GM19468 (cell line): ENCODE data around the gene SERPINE2.
A peak's percentile ranks its signal among the peaks of the same experiment; 100 is the strongest.
"Not testable (repeated sequence)": the region's sequence is repeated elsewhere in the genome, so short reads cannot be mapped to it uniquely, and the experiment has no call there.

ENCODE experiments used
- ATAC-seq: cut with Tn5 transposase; IDR thresholded peaks from one replicate; pipeline ENCODE4 v1.9.1; 2021; ENCODE audit warnings: mild to moderate bottlenecking, moderate library complexity, moderate number of reproducible peaks; ENCODE audit not compliant: unreplicated experiment; ENCODE audit errors: extremely low read depth

The SERPINE2 gene

DNA sequence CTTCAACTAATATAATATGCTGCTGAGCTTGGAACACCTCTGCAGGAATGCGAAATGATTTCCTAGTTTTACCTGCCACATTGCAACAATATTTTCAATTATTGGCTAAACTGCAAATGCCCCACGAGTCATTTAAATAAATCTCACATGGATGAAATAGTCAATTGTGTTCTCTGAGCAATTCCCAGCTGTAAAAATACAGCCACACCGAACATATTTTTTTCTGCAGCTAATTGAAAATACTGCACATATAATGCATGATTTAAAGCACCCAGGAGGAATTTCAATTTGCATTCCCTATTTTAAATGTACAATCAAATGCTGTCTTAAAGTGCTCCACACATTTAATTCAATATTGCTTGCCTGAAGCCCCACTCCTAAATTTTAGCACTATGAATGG, 18.6 kb downstream of the SERPINE2 start:
- no peak for ATAC-seq

DNA sequence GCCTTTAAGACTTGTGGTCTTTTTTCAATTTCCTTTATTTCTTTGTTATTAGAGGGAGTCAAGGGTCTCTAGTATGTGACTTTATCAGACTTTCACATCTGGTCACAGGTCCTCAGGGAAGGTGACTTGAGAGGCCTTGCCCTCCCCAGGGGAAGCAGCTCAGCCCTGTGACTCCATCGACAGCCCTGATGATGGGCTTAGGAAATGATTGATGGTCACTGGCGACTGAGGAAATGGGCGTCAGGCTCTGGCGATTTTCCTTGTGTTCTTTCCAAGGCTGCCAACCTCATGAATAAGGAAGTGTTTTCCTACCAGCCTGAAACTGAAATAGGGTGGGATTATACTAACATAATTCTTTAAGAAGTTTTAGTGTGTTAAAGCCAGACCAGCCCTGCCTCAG, 21.1 kb downstream of the SERPINE2 start:
- no peak for ATAC-seq

DNA sequence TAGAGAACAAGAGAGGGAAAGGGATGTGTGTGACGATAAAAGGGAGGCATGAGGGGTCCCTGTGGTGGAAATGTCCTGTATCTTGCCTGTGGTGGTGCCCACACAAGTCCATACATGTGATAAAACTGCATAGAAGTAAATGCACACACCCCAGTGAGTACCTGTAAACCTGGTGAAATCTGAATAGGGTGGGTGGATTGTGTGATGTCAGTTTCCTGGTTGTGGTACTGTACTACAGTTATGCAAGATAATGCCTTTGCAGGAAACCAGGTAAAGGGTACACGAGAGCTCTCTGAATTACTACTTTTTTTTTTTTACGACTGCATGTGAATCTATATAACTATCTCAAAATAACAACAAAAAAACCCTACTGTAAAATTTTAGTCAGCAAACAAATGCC, 22.1 kb downstream of the SERPINE2 start:
- ATAC-seq = no peak

DNA sequence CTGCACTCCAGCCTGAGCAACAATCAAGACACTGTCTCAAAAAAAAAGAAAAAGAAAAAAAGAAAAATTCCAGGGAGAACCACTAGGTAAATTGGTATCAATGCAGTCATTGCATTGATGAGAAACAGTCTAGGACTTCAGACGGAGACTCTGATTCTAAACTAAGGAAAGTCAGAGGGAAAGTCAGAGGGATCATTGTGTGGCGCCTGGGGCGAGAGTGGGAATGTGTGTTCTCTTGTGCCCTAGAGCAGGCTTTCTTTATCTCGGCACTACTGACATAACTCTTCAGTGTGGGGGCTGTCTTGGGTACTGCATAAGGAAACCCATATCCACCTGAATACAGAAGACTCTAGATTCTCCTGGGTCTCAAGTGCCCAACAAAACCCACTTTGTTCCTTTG, 24.8 kb downstream of the SERPINE2 start:
- no peak for ATAC-seq

DNA sequence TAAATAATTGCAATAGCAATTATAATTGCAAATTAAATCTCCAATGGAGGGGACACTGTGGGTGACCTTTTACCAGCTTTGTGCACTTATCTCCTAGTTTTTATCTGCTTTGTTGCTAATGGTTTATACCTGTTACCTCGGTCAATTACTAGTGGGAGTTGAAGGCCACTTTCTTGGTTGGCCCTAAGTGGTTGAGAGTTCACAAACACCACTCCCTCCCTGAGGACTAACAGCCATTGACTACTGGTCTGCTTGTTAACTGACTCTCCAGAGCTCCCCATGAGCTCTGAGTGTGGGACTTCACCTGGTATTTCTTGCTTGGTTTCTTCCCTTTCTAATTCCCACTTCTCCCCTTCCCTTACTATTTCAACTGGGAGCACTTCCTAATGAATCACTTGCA, 27.2 kb downstream of the SERPINE2 start:
- ATAC-seq = no peak

DNA sequence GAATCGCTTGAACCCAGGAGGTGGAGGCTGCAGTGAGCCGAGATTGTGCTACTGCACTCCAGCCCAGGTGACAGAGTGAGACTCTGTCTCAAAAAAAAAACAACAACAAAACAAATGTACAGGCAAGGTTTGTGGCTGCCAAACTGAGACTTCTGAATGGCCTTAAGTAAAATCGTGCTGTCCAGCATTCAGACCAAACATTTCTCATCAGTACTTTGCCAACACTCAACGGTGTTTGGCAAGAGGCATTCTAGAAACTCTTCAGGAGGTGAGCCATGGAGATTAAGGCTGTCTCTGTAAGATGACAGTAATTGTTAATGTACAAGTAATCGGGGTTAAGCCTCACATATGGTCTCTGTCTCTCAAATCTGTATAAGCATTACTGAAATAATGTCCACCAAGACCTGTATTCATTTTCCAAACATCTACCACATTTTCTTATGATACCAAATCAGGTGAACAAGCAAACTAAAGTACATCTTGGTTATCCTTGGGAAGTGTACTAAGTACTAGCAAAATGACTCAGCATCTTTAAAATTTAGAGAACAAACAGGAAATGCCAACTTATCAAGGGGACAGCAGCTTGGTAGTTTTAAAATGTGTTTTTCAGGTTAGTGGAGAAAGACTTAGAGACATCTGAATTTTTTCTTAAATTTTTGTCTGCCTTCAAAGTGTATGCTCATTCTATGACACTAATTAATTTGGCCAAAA, 29.3 kb downstream of the SERPINE2 start:
- ATAC-seq = no peak

DNA sequence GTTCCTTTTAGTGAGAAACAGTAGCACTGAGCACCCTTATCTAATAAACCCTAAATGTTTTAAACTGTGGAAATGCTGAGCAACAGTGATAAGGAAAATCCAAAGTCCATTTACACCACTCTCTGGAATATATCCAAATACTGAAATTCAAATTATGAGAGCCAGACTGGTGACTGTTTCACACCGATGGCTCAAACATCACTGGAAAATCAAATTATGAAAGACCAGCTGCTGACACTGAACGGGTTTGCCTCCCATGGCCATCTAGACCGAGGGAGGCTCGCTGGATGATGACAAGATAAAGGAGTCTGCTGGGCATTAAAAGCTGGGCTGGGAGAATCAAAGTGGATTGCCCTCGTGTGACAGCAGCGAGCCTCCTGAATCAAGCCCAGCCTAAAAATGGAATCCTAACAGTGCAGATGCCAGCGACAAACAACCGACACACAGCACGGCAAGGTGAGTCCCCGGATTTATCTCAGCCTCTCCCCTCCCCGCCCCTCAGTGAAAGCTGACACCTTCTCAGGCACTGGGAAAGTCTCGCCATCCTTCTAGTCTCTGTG, 30.3 kb downstream of the SERPINE2 start:
- ATAC-seq = no peak

DNA sequence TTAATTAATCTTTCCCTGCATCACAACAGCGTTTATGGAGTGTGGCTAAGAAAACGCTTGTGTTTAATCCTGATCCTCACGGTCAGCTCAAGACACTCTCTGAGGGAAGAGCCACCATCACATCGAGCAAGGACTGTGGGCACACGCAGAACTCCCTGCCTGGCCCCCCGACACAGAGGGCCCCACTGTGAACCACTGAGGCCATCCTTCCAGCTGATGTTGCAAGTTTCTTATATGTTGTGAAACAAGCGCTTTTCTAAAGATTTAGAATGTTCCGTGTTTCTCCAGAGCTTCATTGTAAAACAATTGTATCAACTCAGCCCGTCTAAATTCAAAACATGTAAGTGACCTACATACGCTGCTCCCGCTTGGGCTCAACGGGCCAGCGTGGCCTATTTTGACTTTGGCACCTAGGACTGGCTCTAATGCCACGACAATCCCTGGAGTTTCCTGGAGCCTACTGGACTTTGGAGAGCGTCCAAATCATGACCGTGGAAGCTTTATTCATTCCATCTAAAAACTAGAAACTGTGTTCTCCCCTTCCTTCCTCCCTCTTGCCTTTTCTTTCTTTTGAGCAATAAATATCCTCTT, 34.9 kb downstream of the SERPINE2 start:
- ATAC-seq = no peak

DNA sequence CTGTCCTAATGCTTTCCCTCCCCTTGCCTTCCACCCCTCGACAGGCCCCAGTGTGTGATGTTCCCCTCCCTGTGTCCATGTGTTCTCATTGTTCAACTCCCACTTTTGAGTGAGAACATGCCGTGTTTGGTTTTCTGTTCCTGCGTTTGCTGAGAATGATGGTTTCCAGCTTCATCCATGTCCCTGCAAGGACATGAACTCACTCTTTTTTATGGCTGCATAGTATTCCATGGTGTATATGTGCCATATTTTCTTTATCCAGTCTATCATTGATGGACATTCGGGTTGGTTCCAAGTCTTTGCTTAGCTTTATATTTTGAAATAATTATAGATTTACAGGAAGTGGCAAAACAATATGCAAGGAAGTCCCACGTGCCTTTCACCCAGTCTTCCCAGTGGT, 38.4 kb downstream of the SERPINE2 start:
- ATAC-seq = not testable (repeated sequence)

DNA sequence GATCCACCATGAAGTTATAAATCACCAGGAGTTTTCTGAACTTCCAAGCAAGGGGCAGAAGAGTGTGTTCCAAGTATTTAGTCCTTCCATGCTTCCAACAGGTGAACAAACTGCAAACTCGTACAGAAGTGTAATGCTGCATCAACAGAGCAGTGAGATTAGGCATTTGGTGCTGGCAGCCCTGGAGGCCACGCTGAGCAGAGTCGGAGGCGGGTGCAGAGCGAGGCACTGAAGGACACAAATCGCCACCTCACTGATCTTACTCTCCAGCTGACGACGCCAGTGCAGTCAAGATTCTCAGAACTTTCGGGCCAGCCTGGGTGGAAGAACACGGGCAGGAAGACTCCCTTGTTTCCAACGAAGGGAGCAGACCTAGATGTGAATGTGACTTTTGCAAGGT, 39.2 kb downstream of the SERPINE2 start:
- ATAC-seq = no peak

DNA sequence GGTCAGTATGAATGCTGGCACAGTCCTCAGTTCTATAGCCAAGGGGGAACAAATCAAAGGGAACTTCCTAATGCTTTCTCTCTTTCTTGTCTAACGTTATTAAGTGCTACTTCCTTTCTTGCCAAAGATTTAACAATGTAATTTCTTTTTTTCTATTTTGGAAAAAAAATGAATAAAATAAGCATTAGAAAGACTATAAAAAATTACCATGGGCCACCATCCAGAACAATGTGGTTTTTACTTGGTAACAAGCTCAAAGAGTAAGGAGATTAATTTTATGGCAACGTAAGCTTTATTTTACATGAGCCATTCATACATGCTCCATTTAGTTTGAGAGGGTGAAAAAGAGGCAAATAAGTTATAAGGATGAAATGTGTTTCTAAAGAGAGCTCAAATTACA, 40.1 kb downstream of the SERPINE2 start:
- ATAC-seq = no peak

DNA sequence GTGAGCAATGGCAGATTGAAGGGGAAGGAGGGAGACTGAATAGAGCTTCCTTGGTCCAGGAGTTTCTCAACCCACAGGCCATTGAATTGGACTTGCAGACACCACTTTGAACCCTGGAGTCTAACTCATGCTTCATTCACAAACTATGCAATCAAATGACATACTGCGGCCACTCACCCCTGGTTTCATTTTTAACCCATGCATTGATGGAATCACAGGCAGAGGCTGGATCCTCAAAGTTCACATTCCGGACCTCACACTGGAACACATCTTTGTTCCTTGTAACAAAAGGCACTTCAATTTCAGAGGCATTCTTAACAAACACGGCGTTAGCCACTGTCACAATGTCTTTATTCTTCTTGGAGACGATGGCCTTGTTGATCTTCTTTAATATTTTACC, 41.1 kb downstream of the SERPINE2 start:
- ATAC-seq = no peak

DNA sequence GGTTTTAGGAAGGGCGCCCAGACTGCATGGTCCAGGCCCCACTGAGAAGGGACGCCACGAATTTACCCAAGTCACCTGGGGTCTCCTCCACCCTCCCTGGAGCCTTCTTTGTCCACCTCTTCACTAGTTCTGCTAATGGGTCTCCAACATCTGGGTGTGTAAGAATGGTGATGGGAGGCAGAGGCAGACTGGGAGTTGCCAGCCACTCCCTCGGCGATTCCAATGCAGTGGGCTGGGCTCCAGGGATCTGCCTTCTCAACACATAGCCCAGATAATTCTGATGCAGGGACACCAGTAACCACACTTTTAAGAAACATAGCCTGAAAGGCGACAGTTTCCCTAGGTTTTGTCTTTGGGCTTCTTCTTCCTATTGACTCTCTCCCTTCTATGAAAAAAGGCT, 42.7 kb downstream of the SERPINE2 start:
- no peak for ATAC-seq

DNA sequence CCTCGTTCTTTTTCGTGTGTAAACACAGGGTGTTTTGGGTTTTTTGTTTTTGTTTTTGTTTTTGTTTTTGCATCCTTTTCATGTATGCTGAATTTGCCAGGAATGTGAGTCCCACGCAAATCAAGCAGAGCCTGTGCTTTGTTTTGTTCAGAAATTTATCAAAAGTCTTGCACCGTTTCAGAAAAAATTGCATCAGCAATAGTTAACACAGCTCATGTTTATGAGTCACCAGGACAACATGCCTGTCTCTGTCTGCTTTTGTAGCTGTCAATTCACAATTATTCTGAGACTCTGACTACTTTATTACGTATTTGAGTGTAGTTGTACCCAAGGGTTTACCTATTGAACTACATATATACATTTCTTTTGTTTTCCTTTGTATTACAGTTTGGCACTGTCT, 43.5 kb downstream of the SERPINE2 start:
- ATAC-seq = no peak

DNA sequence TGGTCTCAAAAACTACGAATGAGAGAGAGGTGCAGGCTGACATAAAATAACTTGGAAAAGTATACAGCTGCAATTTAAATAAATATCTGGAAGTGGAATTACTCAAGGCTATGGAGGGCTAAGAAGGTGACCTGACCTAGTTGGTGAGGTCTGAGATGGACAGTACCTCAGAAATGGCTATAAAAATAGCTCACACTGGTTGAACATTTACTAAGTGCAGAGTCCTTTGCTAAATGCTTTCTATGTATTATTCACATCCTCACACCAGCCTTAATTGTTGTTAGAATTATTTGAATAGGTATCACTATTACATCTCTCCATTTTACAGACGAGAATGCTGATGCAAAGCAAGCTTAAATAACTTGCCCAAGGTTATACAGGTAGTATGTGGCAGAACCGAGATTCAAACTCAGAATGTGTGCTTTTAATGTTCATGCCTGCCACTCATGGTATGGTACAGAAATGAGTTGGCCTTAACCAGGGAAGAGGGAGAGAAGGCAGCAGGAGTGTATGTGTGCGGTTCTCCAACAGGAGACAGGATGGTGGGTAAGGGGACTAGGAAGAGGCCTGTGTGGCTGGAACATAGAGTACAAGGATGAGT, 44.4 kb downstream of the SERPINE2 start:
- no peak for ATAC-seq

DNA sequence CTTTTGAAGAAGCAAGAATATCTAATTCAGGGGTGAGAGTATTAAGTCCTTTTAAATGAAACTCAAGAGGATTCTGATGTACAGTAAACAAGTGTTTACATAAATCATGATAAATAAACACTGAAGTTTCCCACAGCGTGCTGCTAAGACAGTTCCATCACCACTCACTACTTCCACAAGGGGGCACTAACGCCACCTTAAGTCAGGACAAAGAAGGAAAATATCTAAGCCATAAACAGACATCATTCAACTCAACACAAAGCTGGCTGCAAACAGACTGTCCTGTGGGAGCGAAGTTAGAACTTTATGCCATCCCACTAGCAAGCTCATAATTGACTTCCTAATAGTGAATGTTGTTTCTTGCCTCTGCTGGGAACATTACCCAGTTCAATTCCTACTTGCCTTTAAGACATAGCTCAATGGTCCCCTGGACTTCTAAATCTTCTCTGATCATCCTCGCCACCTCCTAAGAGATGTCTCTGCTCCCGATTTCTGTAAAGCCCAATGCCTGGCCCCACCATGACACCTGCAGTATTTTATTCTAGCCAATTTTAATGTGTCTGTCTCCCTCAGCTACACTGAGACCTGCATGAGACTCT, 45.4 kb downstream of the SERPINE2 start:
- peak; percentile 59 for ATAC-seq

DNA sequence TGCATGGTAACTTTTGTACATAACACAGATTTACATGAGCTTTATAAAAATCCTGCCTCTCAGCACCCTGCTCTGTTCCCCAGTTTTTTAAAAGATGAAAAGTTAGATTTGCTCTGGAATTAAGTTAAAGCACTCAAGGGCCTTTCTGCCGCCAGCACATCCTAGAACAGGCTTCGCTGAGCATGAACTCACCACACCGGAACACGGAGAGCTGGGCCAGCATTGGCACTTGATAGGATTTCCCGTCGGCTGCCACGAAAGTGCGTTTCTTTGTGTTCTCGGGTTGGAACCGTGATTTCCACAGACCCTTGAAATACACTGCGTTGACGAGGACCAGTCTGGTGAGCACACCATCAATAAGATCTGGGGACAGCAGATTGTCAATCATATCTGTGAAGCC, 47.5 kb downstream of the SERPINE2 start:
- ATAC-seq = no peak

DNA sequence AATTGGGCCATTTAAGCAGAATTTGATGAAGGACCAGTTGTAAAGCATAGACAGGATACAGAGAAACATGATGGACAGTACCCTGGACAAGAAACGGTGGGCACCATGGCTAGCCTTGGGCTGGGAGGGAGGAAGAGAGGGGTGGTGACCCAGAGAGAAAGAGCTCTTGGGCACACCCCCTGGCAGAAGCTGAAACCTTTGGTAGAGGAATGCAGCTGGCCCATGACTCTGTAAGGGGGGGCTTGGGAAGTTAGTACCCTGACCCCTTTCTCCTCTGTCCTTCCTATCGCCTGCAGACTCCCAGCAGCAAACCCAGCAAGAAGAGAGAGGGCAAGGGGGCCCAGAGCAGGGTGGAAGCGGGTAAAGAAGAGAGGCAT, 49.2 kb downstream of the SERPINE2 start:
- ATAC-seq = no peak

DNA sequence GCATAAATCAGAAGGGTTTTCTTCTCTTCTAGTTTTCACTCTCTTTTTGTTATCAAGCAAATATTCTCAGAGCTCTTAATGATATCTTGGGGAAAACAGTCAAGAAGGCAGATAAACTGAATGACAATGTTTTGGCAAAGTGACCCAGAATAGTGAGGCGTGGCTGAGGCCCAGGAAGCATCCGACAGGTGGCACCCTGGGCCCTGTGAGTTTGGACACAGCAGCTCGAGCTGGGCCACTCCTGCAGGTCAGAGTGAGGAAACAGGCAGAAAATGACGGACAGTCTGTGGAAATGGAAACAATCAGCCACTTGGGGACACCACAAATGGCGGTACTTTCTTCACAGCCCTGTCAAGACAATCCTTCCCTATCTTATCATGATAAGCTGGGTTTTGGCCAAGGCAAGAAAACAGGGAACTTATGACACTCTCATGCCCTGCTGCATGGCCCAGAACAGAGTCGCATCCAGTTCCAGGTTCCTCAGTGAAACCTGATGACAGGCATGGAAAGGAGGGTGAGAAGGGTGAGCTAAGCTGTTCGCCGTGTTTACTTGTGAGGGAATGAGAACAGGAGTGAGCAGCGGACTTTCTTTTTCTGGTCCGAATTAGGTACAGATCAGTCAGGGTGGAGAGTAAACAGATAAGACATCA, 49.8 kb downstream of the SERPINE2 start:
- ATAC-seq = no peak

DNA sequence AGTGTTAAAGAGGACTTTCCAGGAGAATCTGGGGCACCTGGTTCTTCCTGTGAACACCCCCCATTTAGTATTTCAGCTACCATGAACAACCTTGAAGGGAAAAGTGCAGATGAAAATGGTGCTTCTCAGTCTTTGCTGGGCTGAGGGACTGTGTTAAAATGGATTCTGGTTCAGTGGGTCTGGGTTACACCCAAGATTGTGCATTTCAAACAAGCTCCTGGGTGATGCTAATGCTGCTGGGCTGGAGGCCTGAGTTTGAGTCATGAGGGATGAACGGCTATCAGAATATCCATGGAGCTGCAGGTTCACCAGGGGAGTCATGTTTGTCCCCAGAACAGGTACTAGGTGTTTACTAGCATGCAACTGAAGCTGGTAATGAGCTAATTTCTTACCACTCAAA, 57.8 kb downstream of the SERPINE2 start:
- ATAC-seq = no peak

DNA sequence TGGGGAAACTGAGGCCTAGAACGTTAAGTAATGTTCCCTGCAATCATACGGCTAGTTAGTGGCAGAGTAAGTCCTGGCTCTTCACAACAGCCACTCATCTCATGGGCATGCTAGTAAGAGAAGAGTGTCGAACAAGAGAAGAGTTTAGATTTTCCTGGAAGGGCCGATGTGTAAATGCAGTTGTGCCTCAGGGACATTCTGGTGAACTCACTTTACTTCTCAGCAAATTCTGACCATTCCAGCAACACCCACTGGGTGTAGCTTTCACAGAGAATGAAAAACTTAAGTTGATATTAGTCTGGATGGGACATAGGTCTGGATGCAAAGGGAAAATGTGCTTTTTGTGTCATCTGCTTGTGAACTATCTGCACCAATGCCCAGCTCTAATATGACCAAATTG, 58.3 kb downstream of the SERPINE2 start:
- no peak for ATAC-seq
